Uterus (tissue), 4 donors: ENCODE data around the gene SYCE1L. TPM values are rescaled to one million over a fixed set of nuclear protein-coding genes. Genes with fewer than 3 reads are reported as not detected.
"Not testable (repeated sequence)": the region's sequence is repeated elsewhere in the genome, so short reads cannot be mapped to it uniquely, and the experiment has no call there.

Experiments used
- DNase-seq, 2 donors: peaks; one replicate each; pipeline ENCODE4 v3.0.0-alpha.2; 2019 to 2020
- H3K27ac ChIP-seq, 2 donors: fragments of 200-600 bp; sonication (generic); 1 replicate in 1 of 2; 2 replicates in 1 of 2; pipeline ENCODE4 v1.5.1; 2016 to 2018
- H3K27me3 ChIP-seq, 2 donors: fragments of 200-600 bp; sonication (generic); one replicate each; pipeline ENCODE4 v1.5.1; 2018 to 2019; ENCODE audit warnings: control low read depth in 1 of 2
- H3K36me3 ChIP-seq, 2 donors: fragments of 200-600 bp; sonication (generic); one replicate each; pipeline ENCODE4 v1.5.1; 2019; ENCODE audit warnings: control low read depth in 1 of 2
- H3K4me1 ChIP-seq, 2 donors: fragments of 200-600 bp; sonication (generic); one replicate each; pipeline ENCODE4 v1.5.1; 2018 to 2019; ENCODE audit warnings: control low read depth in 1 of 2
- H3K4me3 ChIP-seq, 2 donors: fragments of 200-600 bp; sonication (generic); 1 replicate in 1 of 2; 2 replicates in 1 of 2; pipeline ENCODE4 v1.5.1; 2018 to 2019; ENCODE audit warnings: mild to moderate bottlenecking in 1 of 2
- H3K9me3 ChIP-seq, 2 donors: fragments of 200-600 bp; sonication (generic); one replicate each; pipeline ENCODE4 v1.5.1; 2019; ENCODE audit warnings: control low read depth in 1 of 2
- CTCF ChIP-seq, 4 experiments: fragments of 200-600 bp in 2 of 4; fragments of 450-650 bp in 2 of 4; sonication (generic) in 2 of 4; IDR thresholded peaks; one replicate each; pipeline ENCODE4 v1.5.1; 2016 to 2019; ENCODE audit warnings: antibody characterized with exemption in 4 of 4, mild to moderate bottlenecking in 2 of 4, moderate library complexity in 1 of 4
- POLR2A ChIP-seq, 2 donors: fragments of 450-650 bp; IDR thresholded peaks; one replicate each; pipeline ENCODE4 v1.6.1; 2016; ENCODE audit warnings: antibody characterized with exemption in 2 of 2, mild to moderate bottlenecking in 1 of 2, moderate library complexity in 1 of 2
- intact Hi-C: fragments of 100-400 bp; cut with DNase I; formaldehyde crosslinking; loops from one replicate; pipeline ENCODE4 v1.15.1; 2023; ENCODE audit warnings: low total_unique reads
- total RNA-seq, 4 donors: library from RNA; depleted of rRNA in 3 of 4; stranded (reverse); fragments of >200 nt in 3 of 4; gene quantifications; one replicate each; pipeline versions ENCODE4 v1.1.0 to v1.2.4, GENCODE V29; 2014 to 2023
- donor health status: DM: yes; HTN: yes; CAD: no.

The SYCE1L gene
- total RNA-seq, result 10 to 100 TPM in 1 of 4 donors, under 1 TPM in 1, not detected in 2; 0.48 to 11.4 TPM

- TF ChIP-seq CTCF (IDR thresholded peaks at IDR 0.05) (no peak), POLR2A (IDR thresholded peaks at IDR 0.05) (no peak)
- Histone ChIP-seq H3K27ac (no peak within 1 kb of the TSS), H3K36me3 (no peaks in the 10 kb centered on the region), H3K4me1 (no peaks in the 10 kb centered on the region), H3K9me3 (no peaks in the 10 kb centered on the region), H3K4me3 (no peak within 1 kb of the TSS), H3K27me3 (no peaks in the 10 kb centered on the region)
- intact Hi-C loops, result no loop called here
- no peak for DNase-seq
Observed at GRCh38 chr16:77199211-77199610, at the start of gene SYCE1L. TSS of gene SYCE1L (plus strand) at chr16:77199408. CDS start at chr16:77199452, 44 bp downstream.

GRCh38 chr16:77157346-77158058 is 41.7 kb upstream of the SYCE1L start:
- no peaks in the 10 kb centered on the region for H3K27me3 ChIP-seq
- no peak overlapping the region for H3K27ac ChIP-seq
- H3K4me3 ChIP-seq, result no peak overlapping the region
- no peaks in the 10 kb centered on the region for H3K4me1 ChIP-seq
- TF ChIP-seq POLR2A (IDR thresholded peaks at IDR 0.05), result no peak
- TF ChIP-seq CTCF (IDR thresholded peaks at IDR 0.05), result no peak
- intact Hi-C loops, result no loop called here
- no peaks in the 10 kb centered on the region for H3K9me3 ChIP-seq
- no peaks in the 10 kb centered on the region for H3K36me3 ChIP-seq
- no peak for DNase-seq

GRCh38 chr16:77158293-77158692 is 40.9 kb upstream of the SYCE1L start:
- intact Hi-C loops, result no loop called here
- Histone ChIP-seq H3K4me3 (no peak overlapping the region), H3K9me3 (no peaks in the 10 kb centered on the region), H3K27me3 (no peaks in the 10 kb centered on the region), H3K36me3 (no peaks in the 10 kb centered on the region), H3K27ac (no peak overlapping the region), H3K4me1 (no peaks in the 10 kb centered on the region)
- TF ChIP-seq POLR2A (IDR thresholded peaks at IDR 0.05), result no peak
- no peak for TF ChIP-seq CTCF (IDR thresholded peaks at IDR 0.05)
- DNase-seq, result no peak

- Histone ChIP-seq H3K9me3 (no peaks in the 10 kb centered on the region), H3K4me1 (no peaks in the 10 kb centered on the region), H3K27me3 (no peaks in the 10 kb centered on the region), H3K4me3 (no peak overlapping the region), H3K27ac (no peak overlapping the region), H3K36me3 (no peaks in the 10 kb centered on the region)
- DNase-seq, result no peak
- no peak for TF ChIP-seq CTCF (IDR thresholded peaks at IDR 0.05)
- TF ChIP-seq POLR2A (IDR thresholded peaks at IDR 0.05), result no peak
- intact Hi-C loops, result loop anchor here (5.0 kb wide), 1 partner anchor 1373 kb away; no protein-coding TSS in a partner anchor
Observed at GRCh38 chr16:77165006-77165405, 34.2 kb upstream of the SYCE1L start.

- not testable (repeated sequence) for H3K27ac ChIP-seq, H3K36me3 ChIP-seq, DNase-seq, H3K27me3 ChIP-seq, H3K4me1 ChIP-seq, H3K9me3 ChIP-seq, H3K4me3 ChIP-seq
- intact Hi-C loops, result loop anchor here (5.0 kb wide), 1 partner anchor 1373 kb away; no protein-coding TSS in a partner anchor
Observed at GRCh38 chr16:77165536-77166236, 33.5 kb upstream of the SYCE1L start.
